ENCODE data around the gene ATP1A3. TPM values are rescaled to one million over a fixed set of nuclear protein-coding genes. Genes with fewer than 3 reads are reported as not detected.

Gene ATP1A3
- total RNA-seq, 3 donors from 2014 or later, result not detected

DNA sequence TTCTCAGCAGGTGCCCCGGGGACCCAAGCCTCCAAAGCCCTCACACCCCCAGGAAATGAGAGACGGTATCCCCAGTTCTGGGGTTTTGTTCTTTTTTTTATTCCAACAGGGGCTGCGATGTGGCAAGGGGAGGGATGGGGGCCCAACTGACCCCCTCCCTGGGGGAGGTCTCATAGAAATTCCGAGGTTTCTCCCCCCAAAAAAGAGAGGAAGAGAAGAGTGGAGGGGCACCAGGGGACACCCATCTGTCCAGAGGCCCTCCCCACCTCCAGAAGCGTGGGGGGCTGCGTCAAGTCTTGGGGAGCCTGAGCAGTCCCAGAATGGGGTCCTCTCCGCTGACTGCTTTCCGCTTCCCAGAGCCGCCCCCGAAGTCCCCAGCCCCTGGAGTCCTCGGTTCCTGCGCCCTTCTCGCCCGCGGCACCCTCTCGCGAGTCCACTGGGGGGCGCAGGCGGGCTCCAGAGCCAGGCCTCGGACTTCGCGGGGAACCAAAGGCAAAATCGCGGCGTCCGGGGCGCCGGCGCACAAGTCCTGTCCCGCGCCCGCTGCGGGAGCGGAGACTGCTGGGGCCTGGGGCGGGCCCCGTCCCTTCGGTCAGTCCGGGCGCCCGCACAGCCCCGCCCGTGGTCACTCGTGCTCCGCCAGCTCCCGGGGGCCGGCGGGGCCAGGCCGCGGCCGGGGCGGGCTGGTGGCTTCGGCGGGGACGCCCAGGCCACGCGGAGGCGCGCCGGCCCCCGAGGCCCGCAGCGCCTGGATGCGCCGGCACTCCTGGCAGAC is 4.4 kb upstream of the ATP1A3 start:
- Histone ChIP-seq H3K9me3 (no peaks in the 10 kb centered on the region), H3K27me3 (peaks cover 7 to 91% of the 10 kb centered on the region in 2 donors), H3K36me3 (no peaks in the 10 kb centered on the region), H3K27ac (no peak overlapping the region), H3K4me3 (peak overlapping the region in 1 of 3 donors; percentile 51), H3K4me1 (no peaks in the 10 kb centered on the region)
- intact Hi-C loops (cut with DNase I; ENCODE audit: low total_unique reads), result no loop called here
- DNase-seq (ENCODE audit: low spot score in 2 of 2), result no peak
- TF ChIP-seq, protein P1, sequence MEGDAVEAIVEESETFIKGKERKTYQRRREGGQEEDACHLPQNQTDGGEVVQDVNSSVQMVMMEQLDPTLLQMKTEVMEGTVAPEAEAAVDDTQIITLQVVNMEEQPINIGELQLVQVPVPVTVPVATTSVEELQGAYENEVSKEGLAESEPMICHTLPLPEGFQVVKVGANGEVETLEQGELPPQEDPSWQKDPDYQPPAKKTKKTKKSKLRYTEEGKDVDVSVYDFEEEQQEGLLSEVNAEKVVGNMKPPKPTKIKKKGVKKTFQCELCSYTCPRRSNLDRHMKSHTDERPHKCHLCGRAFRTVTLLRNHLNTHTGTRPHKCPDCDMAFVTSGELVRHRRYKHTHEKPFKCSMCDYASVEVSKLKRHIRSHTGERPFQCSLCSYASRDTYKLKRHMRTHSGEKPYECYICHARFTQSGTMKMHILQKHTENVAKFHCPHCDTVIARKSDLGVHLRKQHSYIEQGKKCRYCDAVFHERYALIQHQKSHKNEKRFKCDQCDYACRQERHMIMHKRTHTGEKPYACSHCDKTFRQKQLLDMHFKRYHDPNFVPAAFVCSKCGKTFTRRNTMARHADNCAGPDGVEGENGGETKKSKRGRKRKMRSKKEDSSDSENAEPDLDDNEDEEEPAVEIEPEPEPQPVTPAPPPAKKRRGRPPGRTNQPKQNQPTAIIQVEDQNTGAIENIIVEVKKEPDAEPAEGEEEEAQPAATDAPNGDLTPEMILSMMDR (IDR thresholded peaks at IDR 0.05), result peak in 1 of 3 donors; percentile 23
- no peak for TF ChIP-seq POLR2AphosphoS5 (IDR thresholded peaks at IDR 0.05)

GRCh38 chr19:41997851-41998229 is 3.8 kb upstream of the ATP1A3 start:
- Histone ChIP-seq H3K27me3 (peaks cover 7 to 91% of the 10 kb centered on the region in 2 donors), H3K27ac (no peak overlapping the region), H3K4me3 (no peak overlapping the region), H3K36me3 (no peaks in the 10 kb centered on the region), H3K4me1 (no peaks in the 10 kb centered on the region), H3K9me3 (no peaks in the 10 kb centered on the region)
- DNase-seq (ENCODE audit: low spot score in 2 of 2), result no peak
- intact Hi-C loops (cut with DNase I; ENCODE audit: low total_unique reads), result no loop called here
- TF ChIP-seq POLR2A (IDR thresholded peaks at IDR 0.05), result no peak
- no peak for TF ChIP-seq POLR2AphosphoS5 (IDR thresholded peaks at IDR 0.05)
- TF ChIP-seq, protein P1 (IDR thresholded peaks at IDR 0.05), result no peak

GRCh38 chr19:41997121-41997850 is 3.3 kb upstream of the ATP1A3 start:
- H3K36me3 ChIP-seq, result no peaks in the 10 kb centered on the region
- intact Hi-C loops (cut with DNase I; ENCODE audit: low total_unique reads), result no loop called here
- H3K27ac ChIP-seq, result no peak overlapping the region
- TF ChIP-seq, protein P1 (IDR thresholded peaks at IDR 0.05), result no peak
- TF ChIP-seq POLR2A (IDR thresholded peaks at IDR 0.05), result no peak
- TF ChIP-seq POLR2AphosphoS5 (IDR thresholded peaks at IDR 0.05), result no peak
- no peak overlapping the region for H3K4me3 ChIP-seq
- H3K4me1 ChIP-seq, result no peaks in the 10 kb centered on the region
- no peak for DNase-seq (ENCODE audit: low spot score in 2 of 2)
- peaks cover 7 to 93% of the 10 kb centered on the region in 2 donors for H3K27me3 ChIP-seq
- H3K9me3 ChIP-seq, result no peaks in the 10 kb centered on the region

- Histone ChIP-seq H3K27ac (no peak overlapping the region), H3K9me3 (no peaks in the 10 kb centered on the region), H3K4me3 (no peak overlapping the region), H3K36me3 (no peaks in the 10 kb centered on the region), H3K27me3 (peaks cover 9 to 97% of the 10 kb centered on the region in 2 donors), H3K4me1 (no peaks in the 10 kb centered on the region)
- intact Hi-C loops (cut with DNase I; ENCODE audit: low total_unique reads), result no loop called here
- no peak for TF ChIP-seq POLR2AphosphoS5 (IDR thresholded peaks at IDR 0.05)
- TF ChIP-seq, protein P1 (IDR thresholded peaks at IDR 0.05), result no peak
- TF ChIP-seq POLR2A (IDR thresholded peaks at IDR 0.05), result no peak
- no peak for DNase-seq (ENCODE audit: low spot score in 2 of 2)
Measured at GRCh38 chr19:41995959-41996797, 2.1 kb upstream of the ATP1A3 start.
